ENCODE data around the gene AIM2.

Gene AIM2

DNA sequence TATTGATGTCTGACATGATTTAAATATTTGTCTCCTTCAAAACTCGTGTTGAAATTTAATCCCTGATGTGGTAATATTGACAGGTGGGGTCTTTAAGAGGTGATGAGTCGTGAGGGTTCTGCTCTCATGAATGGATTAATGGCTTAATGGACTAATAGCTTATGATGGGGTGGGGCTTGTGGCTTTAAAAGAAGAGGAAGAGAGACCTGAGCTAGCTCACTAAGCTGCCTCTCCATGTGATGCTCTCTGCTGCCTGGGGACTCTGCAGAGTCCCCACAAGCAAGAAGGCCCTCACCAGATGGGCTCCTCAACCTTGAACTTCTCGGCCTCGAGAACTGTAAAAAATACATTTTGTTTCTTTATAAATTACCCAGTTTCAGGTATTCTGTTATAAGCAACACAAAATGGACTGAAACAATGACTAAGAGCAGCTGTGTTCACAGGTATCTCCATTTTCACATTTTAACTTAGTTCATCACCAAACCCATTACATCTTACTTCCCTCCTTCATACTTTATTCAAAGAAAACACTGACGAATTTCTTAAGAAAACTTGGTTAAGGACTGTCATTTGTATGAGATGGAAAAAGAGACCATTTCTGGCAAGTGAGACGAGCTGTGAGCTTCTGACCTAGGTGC, 12.1 kb upstream of the AIM2 start:
- TF ChIP-seq, protein P1, sequence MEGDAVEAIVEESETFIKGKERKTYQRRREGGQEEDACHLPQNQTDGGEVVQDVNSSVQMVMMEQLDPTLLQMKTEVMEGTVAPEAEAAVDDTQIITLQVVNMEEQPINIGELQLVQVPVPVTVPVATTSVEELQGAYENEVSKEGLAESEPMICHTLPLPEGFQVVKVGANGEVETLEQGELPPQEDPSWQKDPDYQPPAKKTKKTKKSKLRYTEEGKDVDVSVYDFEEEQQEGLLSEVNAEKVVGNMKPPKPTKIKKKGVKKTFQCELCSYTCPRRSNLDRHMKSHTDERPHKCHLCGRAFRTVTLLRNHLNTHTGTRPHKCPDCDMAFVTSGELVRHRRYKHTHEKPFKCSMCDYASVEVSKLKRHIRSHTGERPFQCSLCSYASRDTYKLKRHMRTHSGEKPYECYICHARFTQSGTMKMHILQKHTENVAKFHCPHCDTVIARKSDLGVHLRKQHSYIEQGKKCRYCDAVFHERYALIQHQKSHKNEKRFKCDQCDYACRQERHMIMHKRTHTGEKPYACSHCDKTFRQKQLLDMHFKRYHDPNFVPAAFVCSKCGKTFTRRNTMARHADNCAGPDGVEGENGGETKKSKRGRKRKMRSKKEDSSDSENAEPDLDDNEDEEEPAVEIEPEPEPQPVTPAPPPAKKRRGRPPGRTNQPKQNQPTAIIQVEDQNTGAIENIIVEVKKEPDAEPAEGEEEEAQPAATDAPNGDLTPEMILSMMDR (IDR thresholded peaks at IDR 0.05; ENCODE audit: low read depth, low read length): no peak
- DNase-seq (ENCODE audit: extremely low read depth, low read depth): no peak

DNA sequence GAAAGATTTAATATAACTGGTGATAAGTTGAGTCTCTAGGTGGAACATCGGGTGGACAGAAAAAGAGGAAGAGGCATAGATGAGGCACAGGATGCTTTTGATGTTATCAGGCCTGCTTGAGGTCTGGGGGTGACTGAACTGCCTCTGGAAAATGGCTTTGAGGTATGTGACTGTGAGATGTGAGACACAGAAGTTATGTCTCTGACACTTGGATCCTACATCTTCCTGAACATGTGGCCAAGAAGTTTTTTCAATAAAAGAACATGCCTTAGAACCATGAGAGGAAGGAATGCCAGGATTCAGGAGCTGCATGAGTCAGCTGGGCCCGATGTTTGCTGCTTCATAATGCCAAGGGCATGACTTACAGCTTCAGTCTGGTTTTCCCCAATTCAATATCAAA, 11.5 kb upstream of the AIM2 start:
- TF ChIP-seq, protein P1 (IDR thresholded peaks at IDR 0.05; ENCODE audit: low read depth, low read length): no peak
- DNase-seq (ENCODE audit: extremely low read depth, low read depth): peak; percentile 31

DNA sequence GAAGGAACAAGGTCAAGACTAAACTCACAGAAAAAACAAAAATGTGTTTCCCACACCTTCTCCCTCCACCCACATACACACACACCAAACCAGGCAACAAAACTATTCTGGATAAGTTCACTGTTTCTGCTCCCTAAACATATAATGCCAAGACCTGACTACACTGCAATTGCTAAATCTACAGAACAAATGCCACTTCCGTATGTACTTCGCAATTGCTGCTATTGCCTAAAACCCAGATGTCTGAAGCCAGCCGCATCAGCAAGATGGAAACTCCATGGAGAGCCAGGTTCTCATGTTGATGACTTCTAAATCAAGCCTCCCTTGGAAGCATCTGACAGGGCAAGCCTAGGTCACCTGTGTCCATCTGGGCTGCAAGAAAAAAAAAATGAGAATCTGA, 8.3 kb upstream of the AIM2 start:
- TF ChIP-seq, protein P1 (IDR thresholded peaks at IDR 0.05; ENCODE audit: low read depth, low read length): no peak
- DNase-seq (ENCODE audit: extremely low read depth, low read depth): no peak

DNA sequence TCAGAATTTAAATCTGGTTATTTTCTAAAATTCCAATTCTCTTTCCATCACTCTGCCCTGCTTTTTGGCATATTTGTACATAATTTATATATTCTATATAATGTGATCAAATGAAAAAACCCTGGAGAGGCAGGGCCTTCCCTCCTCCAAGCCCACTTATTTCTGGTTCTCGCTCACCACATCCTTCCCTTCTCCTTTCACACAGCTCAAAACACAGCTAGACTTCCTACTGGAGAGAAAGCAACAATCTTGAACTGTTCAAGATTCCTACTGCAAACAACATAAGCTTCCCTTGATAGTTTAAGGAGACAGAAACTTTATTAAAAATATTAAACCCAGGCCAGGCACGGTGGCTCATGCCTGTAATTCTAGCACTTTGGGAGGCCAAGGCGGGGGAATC, 7.6 kb upstream of the AIM2 start:
- DNase-seq (ENCODE audit: extremely low read depth, low read depth): no peak
- TF ChIP-seq, protein P1 (IDR thresholded peaks at IDR 0.05; ENCODE audit: low read depth, low read length): no peak

DNA sequence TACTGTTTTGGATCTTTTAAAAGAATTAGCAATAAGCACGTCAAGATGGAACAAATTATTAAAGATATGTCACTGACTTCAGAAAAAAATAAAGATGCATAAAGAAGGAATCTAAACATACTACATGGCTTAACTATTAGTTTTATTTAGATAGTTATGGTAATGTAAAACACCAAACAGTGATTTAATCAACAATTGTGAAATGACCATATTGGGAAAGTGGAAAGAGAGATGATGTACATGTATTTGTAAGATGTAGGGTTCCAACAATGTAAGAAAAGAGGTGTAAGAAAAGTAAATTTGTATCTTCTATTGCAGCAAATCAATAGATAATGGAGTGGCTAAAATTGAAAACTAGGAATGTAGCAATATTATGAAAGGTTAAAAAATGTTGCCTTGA, 6.4 kb upstream of the AIM2 start:
- DNase-seq (ENCODE audit: extremely low read depth, low read depth): no peak
- TF ChIP-seq, protein P1 (IDR thresholded peaks at IDR 0.05; ENCODE audit: low read depth, low read length): no peak

DNA sequence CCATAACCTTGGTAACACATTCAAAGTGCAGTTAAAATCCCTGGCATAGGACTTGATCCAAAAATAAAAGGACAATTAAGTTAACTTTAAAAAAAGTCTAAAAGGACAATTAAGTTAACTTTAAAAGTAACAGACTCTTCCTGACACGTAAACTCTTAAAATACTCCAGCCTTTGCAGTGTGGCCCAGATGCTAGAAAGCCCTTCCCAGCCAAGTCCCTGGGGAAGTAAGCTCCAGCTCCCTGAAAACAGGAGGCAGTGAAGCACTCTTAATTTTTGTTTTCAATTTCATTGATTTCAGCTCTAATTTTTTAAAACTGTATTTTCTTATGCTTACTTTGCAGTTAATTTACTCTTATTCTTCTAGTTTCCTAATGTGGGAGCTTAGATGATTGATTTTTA, 5.1 kb upstream of the AIM2 start:
- no peak for DNase-seq (ENCODE audit: extremely low read depth, low read depth)
- TF ChIP-seq, protein P1 (IDR thresholded peaks at IDR 0.05; ENCODE audit: low read depth, low read length): no peak

DNA sequence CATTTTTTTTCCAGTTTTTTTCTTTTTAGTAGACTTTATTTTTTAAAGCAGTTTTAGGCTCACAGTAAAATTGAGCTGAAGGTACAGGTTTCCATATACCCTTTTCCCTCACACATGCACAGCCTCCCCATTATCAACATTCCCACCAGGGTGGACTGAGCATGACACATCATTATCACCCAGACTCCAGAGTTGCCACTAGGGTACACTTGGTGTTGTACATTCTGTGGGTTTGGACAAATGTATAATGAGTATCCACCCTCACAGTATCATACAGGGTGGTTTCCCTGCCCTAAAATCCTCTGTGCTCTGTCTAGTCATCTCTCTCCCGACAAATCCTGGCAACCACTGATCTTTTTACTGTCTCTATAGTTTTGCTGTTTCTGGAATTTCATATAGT, 3.0 kb upstream of the AIM2 start:
- TF ChIP-seq, protein P1 (IDR thresholded peaks at IDR 0.05; ENCODE audit: low read depth, low read length): no peak
- DNase-seq (ENCODE audit: extremely low read depth, low read depth): no peak
